Stimulated activated CD4-positive, alpha-beta T cell treated with anti-CD3 and anti-CD28 coated beads, Interleukin-4, amount 100 ng/mL, for 24 hours (primary cell): ENCODE results near the gene MAP3K13.
"Not testable (repeated sequence)": the region's sequence is repeated elsewhere in the genome, so short reads cannot be mapped to it uniquely, and the experiment has no call there.

Source experiments
- DNase-seq: peaks from one replicate; pipeline ENCODE4 v3.0.0-alpha.2; 2020

MAP3K13 gene

DNA sequence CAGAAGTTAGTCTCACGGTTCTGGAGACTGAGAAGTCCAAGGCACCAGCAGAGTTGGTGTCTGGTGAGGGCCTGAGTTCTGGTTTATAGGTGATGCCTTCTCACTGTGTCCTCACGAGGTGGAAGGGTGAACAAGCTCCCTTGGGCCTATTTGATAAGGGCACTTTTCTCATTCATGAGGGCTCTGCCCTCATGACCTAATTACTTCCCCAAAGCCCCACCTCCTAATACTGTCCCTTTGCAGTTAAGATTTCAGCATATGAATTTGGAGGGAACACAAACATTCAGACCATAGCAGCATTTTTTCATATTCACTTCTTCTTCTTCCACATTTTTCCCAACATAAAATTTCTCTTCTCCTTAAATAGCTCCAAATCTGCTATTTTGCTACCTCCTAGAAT is 94.4 kb downstream of the MAP3K13 start:
- no peak for DNase-seq

DNA sequence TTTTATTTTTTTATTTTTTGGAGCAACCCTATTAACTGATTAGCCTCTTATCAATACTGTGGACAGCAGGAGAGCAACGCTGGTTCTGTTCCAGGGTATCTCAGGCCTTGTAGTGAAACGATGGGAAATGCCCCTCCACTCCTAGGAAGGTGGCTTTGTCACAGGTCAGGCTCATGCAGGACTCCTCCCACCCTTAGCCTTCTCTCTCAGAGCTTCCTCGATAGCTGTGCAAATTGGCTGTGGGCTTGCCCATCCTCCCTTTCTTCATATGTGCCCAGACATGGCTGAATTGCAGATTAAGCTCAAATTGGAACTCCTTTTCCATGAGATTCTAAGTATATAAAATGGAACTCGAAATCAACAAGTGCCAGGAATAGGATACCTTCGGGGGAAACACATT is 97.4 kb downstream of the MAP3K13 start:
- no peak for DNase-seq

DNA sequence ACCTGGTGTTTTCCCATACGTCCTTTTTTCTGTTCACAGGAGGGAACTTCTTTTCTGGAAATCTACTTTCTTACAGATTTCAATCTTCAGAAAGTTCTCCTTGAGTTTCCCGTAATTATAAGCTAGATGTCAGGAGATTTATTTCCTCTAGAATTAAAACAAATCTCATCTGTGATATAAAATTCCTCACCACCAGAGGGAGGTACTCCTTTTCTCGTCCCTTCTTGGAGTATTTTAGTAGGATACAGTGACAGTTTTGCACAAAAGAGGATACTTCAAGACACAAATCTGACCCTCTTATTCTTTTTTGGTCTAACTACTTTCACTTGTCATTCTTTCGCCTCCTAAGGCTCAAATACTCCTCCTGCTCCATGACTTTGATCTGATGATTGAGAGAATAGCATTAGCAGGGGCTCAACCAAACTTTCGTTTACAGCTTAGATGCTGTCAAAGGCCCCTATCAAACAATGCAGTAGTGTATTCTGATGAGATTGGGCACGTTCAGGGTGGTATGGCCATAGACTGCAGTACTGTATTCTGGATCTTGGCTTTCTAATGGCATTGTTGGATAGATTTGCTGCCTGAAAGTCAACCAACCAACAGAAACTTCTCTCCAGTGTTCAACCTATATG is 97.9 kb downstream of the MAP3K13 start:
- no peak for DNase-seq

GRCh38 chr3:185465471-185465870 is 102.5 kb downstream of the MAP3K13 start:
- DNase-seq = no peak

DNA sequence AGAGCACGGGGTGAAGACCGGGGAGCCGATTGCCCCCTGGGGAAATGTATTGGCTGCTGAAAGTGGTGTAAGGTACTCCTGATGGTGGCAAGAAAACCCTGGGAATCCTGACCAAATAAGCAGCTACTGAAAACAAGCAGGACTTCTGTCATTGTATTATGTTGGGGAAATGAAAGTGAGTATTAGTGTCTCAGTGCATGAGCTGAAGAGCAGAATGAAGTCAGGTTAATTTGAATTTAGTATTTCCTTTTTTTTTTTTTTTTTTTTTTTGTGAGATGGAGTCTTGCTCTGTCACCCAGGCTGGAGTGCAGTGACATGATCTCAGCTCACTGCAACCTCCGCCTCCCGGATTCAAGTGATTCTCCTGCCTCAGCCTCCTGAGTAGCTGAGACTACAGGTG is 103.2 kb downstream of the MAP3K13 start:
- DNase-seq = not testable (repeated sequence)

GRCh38 chr3:185469542-185469941 is 106.6 kb downstream of the MAP3K13 start:
- no peak for DNase-seq

DNA sequence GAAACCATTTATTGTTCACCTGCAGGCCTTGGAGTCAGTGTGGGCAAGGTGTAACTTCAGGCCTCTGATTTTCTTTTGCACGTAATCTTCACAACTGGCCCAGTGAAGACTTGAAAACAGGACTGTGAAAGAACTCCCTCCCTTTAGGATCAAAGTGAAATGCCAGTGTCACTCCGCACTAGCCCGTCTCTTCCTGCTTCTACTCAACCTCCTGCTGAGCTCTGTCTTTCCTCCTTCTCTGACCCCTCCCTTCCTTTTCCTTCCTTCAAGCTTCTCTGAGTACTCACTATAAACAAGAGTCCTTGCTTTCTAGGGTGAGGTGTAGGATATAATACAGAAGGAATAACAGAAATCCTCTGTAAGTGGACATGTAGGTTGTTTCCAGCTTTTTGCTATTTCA is 107.4 kb downstream of the MAP3K13 start:
- DNase-seq = no peak

- DNase-seq = no peak
Measured at GRCh38 chr3:185473290-185473815, 110.4 kb downstream of the MAP3K13 start.

DNA sequence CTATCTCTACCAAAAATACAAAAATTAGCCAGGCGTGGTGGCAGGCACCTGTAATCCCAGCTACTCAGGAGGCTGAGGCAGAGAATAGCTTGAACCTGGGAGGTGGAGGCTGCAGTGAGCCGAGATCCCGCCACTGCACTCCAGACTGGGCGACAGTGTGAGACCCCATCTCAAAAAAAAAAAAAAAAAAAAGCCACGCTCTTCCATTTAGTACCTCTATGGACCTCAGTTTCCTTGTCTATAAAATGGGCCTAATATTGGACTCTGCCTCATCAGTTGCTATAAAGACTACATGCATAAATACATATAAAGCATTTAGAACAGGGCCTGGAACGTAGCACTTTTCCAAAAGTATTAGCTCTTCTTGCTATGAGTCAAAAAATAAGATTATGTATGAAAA is 112.0 kb downstream of the MAP3K13 start:
- not testable (repeated sequence) for DNase-seq

DNA sequence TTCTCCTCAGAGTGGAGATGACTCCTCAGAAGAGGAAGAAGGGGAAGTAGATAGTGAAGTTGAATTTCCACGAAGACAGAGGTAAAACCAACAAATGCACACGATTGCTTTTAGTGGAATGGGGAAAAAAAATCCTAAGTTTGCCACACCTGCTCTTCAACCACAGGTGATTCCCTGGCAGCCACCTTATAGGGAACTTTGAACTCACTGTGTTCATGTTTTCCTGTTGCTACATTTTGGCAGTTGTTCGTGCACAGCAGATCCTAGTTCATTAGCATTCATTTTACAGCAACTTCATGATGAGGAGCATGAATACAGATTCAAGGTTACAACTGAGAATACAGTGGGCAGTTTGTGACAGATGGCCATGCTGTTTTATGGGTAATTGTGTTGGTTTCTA is 114.4 kb downstream of the MAP3K13 start:
- DNase-seq = no peak

DNA sequence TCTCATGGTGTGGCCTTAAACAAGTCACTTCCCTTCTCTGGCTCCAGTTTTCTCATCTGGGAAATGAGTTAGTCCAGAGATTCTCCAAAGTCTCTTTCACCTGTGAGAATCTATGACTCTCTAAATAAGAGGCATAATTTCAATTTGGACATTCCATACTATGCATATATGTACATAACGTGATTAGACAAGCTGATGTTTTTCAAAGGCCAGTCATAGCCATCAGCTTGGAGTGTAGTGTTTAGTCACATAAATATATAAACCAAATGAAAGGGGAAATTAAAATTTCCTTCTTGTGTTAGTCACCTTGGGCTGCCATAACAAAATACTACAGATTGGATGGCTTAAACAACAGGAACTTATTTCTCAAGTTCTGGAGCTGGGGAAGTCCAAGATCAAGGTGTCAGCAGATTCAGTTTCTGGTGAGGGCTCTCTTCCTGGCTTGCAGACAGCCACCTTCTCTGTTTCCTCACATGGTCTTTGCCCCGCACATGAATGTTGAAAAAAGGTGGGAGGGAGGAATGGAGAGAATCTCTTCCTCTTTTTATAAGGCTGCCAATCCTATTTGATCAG is 116.5 kb downstream of the MAP3K13 start:
- DNase-seq = no peak

DNA sequence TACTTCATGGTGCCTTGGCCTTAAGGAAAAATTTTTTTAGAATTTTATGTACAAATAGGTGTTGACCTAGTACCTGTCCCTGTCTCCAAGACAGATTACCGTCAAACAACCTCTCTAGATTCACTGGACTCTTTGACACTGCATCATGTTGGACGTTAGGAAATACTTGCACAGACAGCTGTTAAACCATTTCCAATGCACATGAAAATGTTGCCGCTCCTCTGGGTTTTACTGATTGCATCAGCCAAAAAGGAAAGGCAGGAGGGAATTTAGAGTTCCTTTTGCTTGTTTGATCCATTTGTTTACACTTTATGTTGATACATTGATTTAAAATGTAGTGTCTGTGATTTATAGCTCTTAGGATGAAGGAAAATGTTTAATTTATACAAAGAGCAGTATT is 121.4 kb downstream of the MAP3K13 start:
- no peak for DNase-seq

DNA sequence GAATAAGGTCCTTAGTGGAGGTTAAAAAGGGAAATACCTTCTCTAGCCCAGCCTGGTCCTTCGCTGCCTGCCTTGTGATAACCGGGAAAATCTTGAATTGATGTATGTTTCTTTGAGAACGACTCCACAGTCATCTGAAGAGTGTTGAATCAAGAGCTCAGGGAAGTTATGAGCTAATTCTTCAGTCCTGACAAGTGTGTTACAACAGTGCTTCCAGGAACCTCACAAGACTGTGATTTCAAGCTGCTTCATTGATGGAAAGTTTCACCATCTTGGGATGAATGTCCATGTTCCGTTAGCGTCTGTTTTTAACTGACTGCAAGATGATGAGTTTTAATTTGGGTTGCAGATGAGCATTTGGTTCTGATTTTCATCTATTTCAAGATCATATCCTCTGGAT is 123.5 kb downstream of the MAP3K13 start:
- no peak for DNase-seq

DNA sequence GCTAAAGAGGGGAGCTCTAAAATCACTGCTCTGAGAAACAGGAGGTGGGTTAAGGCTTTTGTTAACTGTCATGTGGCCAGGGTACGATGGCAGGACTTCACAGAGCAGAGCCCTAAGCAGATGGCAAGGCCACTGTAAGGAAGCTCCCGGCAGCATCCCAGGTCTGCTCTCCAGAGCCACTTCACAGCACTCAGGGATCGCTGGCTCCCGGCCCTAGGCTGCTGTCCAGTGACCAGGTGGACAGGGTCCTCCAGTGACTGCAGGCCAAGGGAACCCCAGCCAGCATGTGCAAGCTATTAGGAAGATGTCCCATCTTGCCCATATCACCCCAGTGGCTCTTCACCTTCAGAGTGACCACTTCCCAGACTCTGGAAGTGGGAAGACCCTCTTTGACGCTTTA is 125.5 kb downstream of the MAP3K13 start:
- no peak for DNase-seq

DNA sequence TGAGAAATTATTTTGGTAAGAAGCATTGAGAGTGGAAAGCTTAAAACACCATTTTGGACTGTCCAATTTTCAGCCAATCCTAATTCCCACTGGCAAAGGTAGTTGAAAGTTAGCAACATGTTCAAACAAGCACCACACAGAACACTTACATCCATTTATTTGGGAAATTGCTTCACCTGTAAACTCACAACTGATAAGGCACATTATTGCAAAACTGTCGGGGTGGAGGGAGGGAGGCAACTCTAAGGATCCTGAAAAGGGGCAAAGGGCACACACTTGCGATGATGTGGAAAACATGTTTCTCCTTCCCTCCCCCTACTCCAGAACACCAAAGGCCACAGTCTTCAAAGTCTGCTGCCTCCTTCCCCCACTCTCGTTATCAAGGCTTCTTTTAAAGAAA is 126.5 kb downstream of the MAP3K13 start:
- DNase-seq = no peak

- no peak for DNase-seq
Measured at GRCh38 chr3:185490241-185490640, 127.3 kb downstream of the MAP3K13 start.

- peak; percentile 93 for DNase-seq
Measured at GRCh38 chr3:185498503-185499396, 135.8 kb downstream of the MAP3K13 start, which contains the start of gene TMEM41A. Gene TMEM41A (minus strand): TSS chr3:185499035. CDS start chr3:185498961, 74 bp downstream.

- DNase-seq = no peak
Measured at GRCh38 chr3:185502987-185503386, 140.1 kb downstream of the MAP3K13 start.

- no peak for DNase-seq
Measured at GRCh38 chr3:185503521-185503920, 140.6 kb downstream of the MAP3K13 start.

DNA sequence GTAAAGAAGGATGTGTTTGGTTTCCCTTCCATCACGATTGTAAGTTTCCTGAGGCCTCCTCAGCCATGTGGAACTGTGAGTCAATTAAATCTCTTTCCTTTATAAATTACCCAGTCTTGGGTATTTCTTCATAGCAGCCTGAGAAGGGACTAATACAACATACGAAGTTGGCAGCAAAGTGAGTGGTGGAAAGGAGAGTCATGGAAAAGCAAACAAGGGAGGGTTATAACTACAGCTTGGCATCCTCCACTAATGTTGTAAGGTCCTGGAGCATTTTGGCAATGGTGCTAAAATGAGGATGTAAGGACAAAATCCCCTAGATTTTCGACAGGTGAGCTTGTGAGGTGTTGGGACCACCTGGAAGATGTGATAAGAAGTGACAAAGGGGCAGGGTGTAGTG is 141.7 kb downstream of the MAP3K13 start:
- DNase-seq = no peak

- no peak for DNase-seq
Measured at GRCh38 chr3:185507883-185508282, 144.9 kb downstream of the MAP3K13 start.

DNA sequence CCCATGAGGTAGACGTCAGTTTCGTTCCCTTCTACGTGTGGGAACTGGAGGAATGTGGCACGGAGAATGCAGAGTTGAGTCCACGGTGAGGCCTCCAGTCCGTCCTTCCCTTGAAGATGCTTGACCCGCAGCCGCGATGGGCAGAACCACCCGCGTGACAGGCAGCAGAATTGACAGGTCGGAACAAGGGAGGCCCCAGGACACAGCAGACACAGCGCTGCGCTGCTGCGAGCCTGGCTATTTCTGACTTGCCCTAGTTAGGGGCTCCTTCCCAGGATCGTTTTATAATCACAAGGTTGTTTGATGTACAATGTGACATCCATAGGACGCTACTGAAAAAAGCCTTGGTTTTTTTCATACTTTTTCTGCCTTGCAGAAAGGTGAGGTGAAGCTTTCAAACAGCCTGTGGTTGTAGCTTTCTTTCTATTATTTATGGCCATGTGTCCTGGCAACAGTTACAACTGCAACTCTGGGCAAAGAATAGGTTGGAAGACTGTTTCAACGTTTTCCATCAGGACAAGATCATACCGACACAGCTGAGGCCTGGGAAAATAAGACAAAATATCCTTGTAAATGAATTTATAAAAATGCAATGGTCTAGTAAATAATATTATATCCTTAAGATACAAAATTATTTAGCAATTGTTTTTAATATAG is 145.5 kb downstream of the MAP3K13 start:
- DNase-seq = no peak

DNA sequence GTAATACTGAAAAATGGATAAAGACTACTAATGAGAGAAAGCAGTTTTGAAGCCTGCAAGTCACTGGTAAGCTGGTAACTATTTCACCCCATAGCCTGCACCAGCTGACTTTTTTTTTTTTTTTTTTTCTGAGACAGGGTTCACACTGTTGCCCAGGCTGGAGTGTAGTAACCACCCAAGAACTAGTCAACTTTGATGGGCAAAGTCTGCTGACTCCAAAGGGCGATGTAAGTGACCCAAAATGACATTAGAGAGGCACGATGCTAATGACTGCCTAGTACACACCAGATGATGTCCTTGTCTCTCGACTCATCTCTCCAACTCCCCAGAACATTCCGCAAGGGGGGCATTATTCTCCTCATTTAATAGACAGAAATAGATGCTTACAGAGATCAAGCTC is 148.8 kb downstream of the MAP3K13 start:
- no peak for DNase-seq
